GM18858 (cell line): ENCODE data around the gene MPI.
A peak's percentile ranks its signal among the peaks of the same experiment; 100 is the strongest.
"Not testable (repeated sequence)": the region's sequence is repeated elsewhere in the genome, so short reads cannot be mapped to it uniquely, and the experiment has no call there.

Source experiments
- ATAC-seq: cut with Tn5 transposase; IDR thresholded peaks from one replicate; pipeline ENCODE4 v1.9.1; 2021; ENCODE audit not compliant: unreplicated experiment

MPI gene

GRCh38 chr15:74890665-74890960 lies 771 bp downstream of the MPI start:
- no peak for ATAC-seq

GRCh38 chr15:74891469-74891868 lies 1.6 kb downstream of the MPI start:
- no peak for ATAC-seq

GRCh38 chr15:74892313-74892712 lies 2.5 kb downstream of the MPI start:
- ATAC-seq = no peak

GRCh38 chr15:74892931-74893330 lies 3.1 kb downstream of the MPI start:
- no peak for ATAC-seq

GRCh38 chr15:74893627-74894026 lies 3.8 kb downstream of the MPI start:
- ATAC-seq = no peak

- not testable (repeated sequence) for ATAC-seq
Observed at GRCh38 chr15:74894383-74894782, 4.5 kb downstream of the MPI start.

GRCh38 chr15:74895830-74896229 lies 6.0 kb downstream of the MPI start:
- ATAC-seq = no peak

- no peak for ATAC-seq
Observed at GRCh38 chr15:74896316-74896715, 6.5 kb downstream of the MPI start.

- ATAC-seq = no peak
Observed at GRCh38 chr15:74897300-74897701, 7.5 kb downstream of the MPI start.

GRCh38 chr15:74901612-74902063 lies 11.8 kb downstream of the MPI start:
- no peak for ATAC-seq

GRCh38 chr15:74902295-74903075 lies 12.6 kb downstream of the MPI start:
- ATAC-seq = no peak

GRCh38 chr15:74903676-74904075 lies 13.8 kb downstream of the MPI start:
- ATAC-seq = no peak

- ATAC-seq = no peak
Observed at GRCh38 chr15:74904190-74904805, 14.5 kb downstream of the MPI start.

GRCh38 chr15:74906067-74906449 lies 16.2 kb downstream of the MPI start:
- no peak for ATAC-seq

- ATAC-seq = peak; percentile 84
Observed at GRCh38 chr15:74906450-74907162, 16.8 kb downstream of the MPI start, which contains the start of gene FAM219B. TSS of gene FAM219B (minus strand) at chr15:74906851. CDS start at chr15:74906800, 51 bp downstream.

- ATAC-seq = no peak
Observed at GRCh38 chr15:74907163-74907870, 17.5 kb downstream of the MPI start.

GRCh38 chr15:74908635-74909034 lies 18.8 kb downstream of the MPI start:
- no peak for ATAC-seq

GRCh38 chr15:74913041-74913440 lies 23.2 kb downstream of the MPI start:
- no peak for ATAC-seq

- not testable (repeated sequence) for ATAC-seq
Observed at GRCh38 chr15:74913799-74914198, 24.0 kb downstream of the MPI start.

- no peak for ATAC-seq
Observed at GRCh38 chr15:74917676-74918075, 27.8 kb downstream of the MPI start.

GRCh38 chr15:74920456-74920855 lies 30.6 kb downstream of the MPI start:
- ATAC-seq = no peak
